CD4-positive, alpha-beta T cell (primary cell): ENCODE data around the gene SFT2D3. TPM values are rescaled to one million over a fixed set of nuclear protein-coding genes. Genes with fewer than 3 reads are reported as not detected.
A peak's percentile ranks its signal among the peaks of the same experiment; 100 is the strongest.

Experiments used
- ATAC-seq: fragments of 200-7000 bp; cut with Tn5 transposase; one replicate; pipeline ENCODE4 v1.10.0; 2022; ENCODE audit warnings: mild to moderate bottlenecking; ENCODE audit not compliant: poor library complexity
- CTCF ChIA-PET: fragments of 350-600 bp; sonication (Branson Sonifier 250); formaldehyde crosslinking; loops from one replicate; lab custom pipeline; 2021; ENCODE audit warnings: antibody characterized with exemption, inconsistent platforms; lab: Charles Lee
- POLR2A ChIA-PET: fragments of 350-600 bp; sonication (Branson Sonifier 250); formaldehyde crosslinking; loops from one replicate; lab custom pipeline; 2021; ENCODE audit warnings: antibody characterized with exemption, inconsistent platforms; lab: Charles Lee
- DNase-seq, 14 experiments: peaks; one replicate each; pipeline ENCODE4 v3.0.0-alpha.2; 2013 to 2020; ENCODE audit warnings: mixed read lengths in 2 of 14
- H3K27ac ChIP-seq, 2 donors: one replicate each; pipeline versions ENCODE4 v1.5.1 to v1.7.0; 2013; ENCODE audit warnings: low read length in 2 of 2, low read depth in 1 of 2, mild to moderate bottlenecking in 1 of 2
- H3K27me3 ChIP-seq, 2 experiments: 1 replicate in 1 of 2; 2 replicates in 1 of 2; pipeline versions ENCODE4 v1.6.1 to v1.7.0; 2013; ENCODE audit warnings: low read length in 2 of 2, control low read depth in 1 of 2, mild to moderate bottlenecking in 1 of 2, moderate library complexity in 1 of 2; ENCODE audit not compliant: insufficient read depth in 2 of 2, control insufficient read depth in 1 of 2
- H3K36me3 ChIP-seq: one replicate; pipeline ENCODE4 v1.6.1; 2013; ENCODE audit warnings: low read length, control low read depth; ENCODE audit not compliant: insufficient read depth
- H3K4me1 ChIP-seq: one replicate; pipeline ENCODE4 v1.6.1; 2013; ENCODE audit warnings: low read length, control low read depth; ENCODE audit not compliant: insufficient read depth
- H3K4me3 ChIP-seq: one replicate; pipeline ENCODE4 v1.5.1; 2013; ENCODE audit warnings: mild to moderate bottlenecking, low read length, moderate library complexity
- H3K9me3 ChIP-seq, 2 experiments: 1 replicate in 1 of 2; 2 replicates in 1 of 2; pipeline versions ENCODE4 v1.6.1 to v1.7.0; 2013; ENCODE audit warnings: low read length in 2 of 2, mild to moderate bottlenecking in 2 of 2, control low read depth in 1 of 2, moderate library complexity in 1 of 2; ENCODE audit not compliant: control insufficient read depth in 1 of 2, insufficient read depth in 1 of 2
- H3K27ac Mint-ChIP-seq: one replicate; pipeline ENCODE4 v1.8.0; 2020; ENCODE audit warnings: mixed read lengths
- H3K27me3 Mint-ChIP-seq: one replicate; pipeline ENCODE4 v1.8.0; 2021; ENCODE audit warnings: mixed read lengths
- H3K36me3 Mint-ChIP-seq: one replicate; pipeline ENCODE4 v1.8.0; 2021; ENCODE audit warnings: low read depth, mixed read lengths
- H3K4me1 Mint-ChIP-seq: one replicate; pipeline ENCODE4 v1.8.0; 2021; ENCODE audit warnings: low read depth, mixed read lengths
- H3K4me3 Mint-ChIP-seq: one replicate; pipeline ENCODE4 v1.8.0; 2020; ENCODE audit warnings: mild to moderate bottlenecking, mixed read lengths
- H3K9me3 Mint-ChIP-seq: one replicate; pipeline ENCODE4 v1.8.0; 2020; ENCODE audit warnings: mixed read lengths
- CTCF ChIP-seq: fragments of 200-600 bp; IDR thresholded peaks from one replicate; pipeline ENCODE4 v1.8.0; 2022; ENCODE audit warnings: antibody characterized with exemption, mild to moderate bottlenecking
- intact Hi-C, 2 experiments: fragments of 100-400 bp; cut with DNase I in 1 of 2; cut with micrococcal nuclease in 1 of 2; formaldehyde crosslinking; loops; one replicate each; pipeline versions ENCODE4 v1.15.1 to v1.9.0; 2023 to 2025; cut with DNase I, micrococcal nuclease
- total RNA-seq, 174 experiments: library from RNA in 2 of 174; stranded (reverse) in 2 of 174; gene quantifications; one replicate each; pipeline ENCODE4 v1.2.3 and lab custom pipeline; 2021 to 2026

SFT2D3 gene
- total RNA-seq, 2 experiments from 2014 or later: 8.5 to 8.9 TPM

DNA sequence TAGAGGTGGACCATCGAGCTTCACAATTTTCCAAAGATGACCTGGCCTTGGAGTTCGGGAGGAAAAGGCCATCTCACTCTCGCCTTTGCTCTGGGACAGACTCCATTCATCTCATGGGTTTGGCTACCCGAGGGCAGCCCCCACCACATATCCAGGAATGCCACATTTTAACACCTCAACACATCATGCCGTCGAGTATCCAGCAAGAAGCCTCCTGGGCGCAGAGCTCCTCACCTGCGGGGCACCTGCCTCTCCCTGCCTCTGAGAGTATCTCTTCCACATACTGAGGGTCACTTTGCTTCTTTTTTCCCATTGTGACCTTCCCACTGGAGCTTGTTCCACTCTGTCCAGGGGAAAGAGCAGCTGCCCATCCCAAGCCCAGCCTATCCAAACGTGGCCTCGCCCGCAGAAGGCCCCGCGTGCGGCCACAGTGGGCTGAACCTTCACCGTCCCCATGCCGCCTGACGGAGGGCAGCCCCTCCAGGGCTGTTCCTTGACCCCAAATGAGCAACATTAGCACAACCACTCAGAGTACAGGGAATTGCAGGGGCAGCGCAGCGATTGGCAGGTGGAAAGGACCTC, 20.5 kb upstream of the SFT2D3 start:
- Mint-ChIP-seq H3K4me1 (peaks cover 7% of the 10 kb centered on the region), H3K4me3 (no peak overlapping the region), H3K36me3 (no peaks in the 10 kb centered on the region), H3K9me3 (no peaks in the 10 kb centered on the region), H3K27ac (no peak overlapping the region), H3K27me3 (peaks cover 32% of the 10 kb centered on the region)
- peaks cover 4% of the 10 kb centered on the region for H3K4me1 ChIP-seq
- H3K9me3 ChIP-seq: no peaks in the 10 kb centered on the region
- ChIA-PET CTCF (no interaction called here), POLR2A (interaction anchor here (1.2 kb wide), 1 partner anchor 21 kb away, joined by 3 read pairs; the partner anchor contains the start of gene SFT2D3)
- H3K4me3 ChIP-seq: no peak overlapping the region
- H3K27ac ChIP-seq: no peak overlapping the region
- H3K36me3 ChIP-seq: no peaks in the 10 kb centered on the region
- no peak for TF ChIP-seq CTCF
- H3K27me3 ChIP-seq: peaks cover 10 to 11% of the 10 kb centered on the region in 2 experiments
- ATAC-seq: no peak
- peak in 1 of 14 experiments; percentile 2 for DNase-seq
- intact Hi-C loops: no loop called here

- Mint-ChIP-seq H3K36me3 (no peaks in the 10 kb centered on the region), H3K27me3 (peaks cover 27% of the 10 kb centered on the region), H3K27ac (no peak overlapping the region), H3K4me1 (peaks cover 4% of the 10 kb centered on the region), H3K9me3 (no peaks in the 10 kb centered on the region), H3K4me3 (no peak overlapping the region)
- Histone ChIP-seq H3K4me1 (peaks cover 4% of the 10 kb centered on the region), H3K27me3 (peaks cover 4 to 5% of the 10 kb centered on the region in 2 experiments), H3K27ac (no peak overlapping the region), H3K9me3 (no peaks in the 10 kb centered on the region), H3K36me3 (no peaks in the 10 kb centered on the region), H3K4me3 (no peak overlapping the region)
- peak; percentile 37 for ATAC-seq
- intact Hi-C loops: no loop called here
- ChIA-PET POLR2A (no interaction called here), CTCF (no interaction called here)
- no peak for TF ChIP-seq CTCF
- peak in 1 of 14 experiments; percentile 11 for DNase-seq
These were observed 20.0 kb upstream of the SFT2D3 start for GRCh38 chr2:127681288-127681804.

GRCh38 chr2:127681976-127682857, 19.1 kb upstream of the SFT2D3 start:
- Histone ChIP-seq H3K27ac (no peak overlapping the region), H3K27me3 (no peaks in the 10 kb centered on the region), H3K4me3 (no peak overlapping the region), H3K4me1 (peaks cover 4% of the 10 kb centered on the region), H3K36me3 (no peaks in the 10 kb centered on the region), H3K9me3 (no peaks in the 10 kb centered on the region)
- Mint-ChIP-seq H3K27me3 (peaks cover 23% of the 10 kb centered on the region), H3K27ac (no peak overlapping the region), H3K36me3 (no peaks in the 10 kb centered on the region), H3K4me3 (no peak overlapping the region), H3K9me3 (no peaks in the 10 kb centered on the region), H3K4me1 (no peaks in the 10 kb centered on the region)
- ChIA-PET POLR2A (interaction anchor here (0.8 kb wide), 1 partner anchor 20 kb away, joined by 3 read pairs; no protein-coding TSS in a partner anchor), CTCF (no interaction called here)
- TF ChIP-seq CTCF: no peak
- intact Hi-C loops: no loop called here
- ATAC-seq (no peak), DNase-seq (no peak)
